Measurements from ENCODE around the gene D2HGDH.
"Not testable (repeated sequence)": the region's sequence is repeated elsewhere in the genome, so short reads cannot be mapped to it uniquely, and the experiment has no call there.

D2HGDH gene

DNA sequence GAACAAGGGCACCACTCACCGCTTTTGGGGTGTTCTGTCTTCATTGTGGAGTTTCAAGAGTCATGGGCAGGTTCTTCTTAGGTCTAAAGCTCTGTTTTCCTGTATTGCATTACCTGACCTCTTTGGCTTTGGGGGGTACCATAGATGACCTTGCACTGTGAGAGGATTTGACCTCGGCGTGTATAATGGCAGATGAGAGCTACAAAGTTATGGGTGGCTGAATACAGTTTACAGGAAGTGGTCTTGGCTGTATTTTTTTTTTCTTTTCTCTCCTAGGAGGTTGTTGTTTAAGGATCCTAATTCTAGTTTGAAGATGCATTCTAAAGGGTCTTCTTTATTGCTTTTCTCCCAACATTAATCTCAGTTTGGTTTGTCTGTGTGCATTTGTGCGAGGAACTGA lies 53.7 kb downstream of the D2HGDH start:
- Histone ChIP-seq H2BK120ac (ENCODE audit: low read depth, low read length) (no peak overlapping the region), H3K14ac (ENCODE audit: low read length in 2 of 2) (no peak overlapping the region), H2AFZ (ENCODE audit: low read depth, low read length) (no peak overlapping the region), H3K27ac (ENCODE audit: low read length, poor library complexity, severe bottlenecking) (no peak overlapping the region), H3K18ac (ENCODE audit: low read depth in 1 of 2, low read length in 2 of 2) (no peak overlapping the region), H3K4me2 (ENCODE audit: low read length, poor library complexity, severe bottlenecking) (no peak overlapping the region), H2BK15ac (ENCODE audit: low read depth, poor library complexity, severe bottlenecking) (no peak overlapping the region), H3K23ac (ENCODE audit: low read length in 2 of 2) (no peak overlapping the region), H2BK5ac (ENCODE audit: low read depth, low read length, poor library complexity, severe bottlenecking) (no peak overlapping the region), H3K4me1 (ENCODE audit: control insufficient read depth, insufficient read depth, low read depth, low read length) (no peaks in the 10 kb centered on the region), H2AK5ac (ENCODE audit: low read length, severe bottlenecking) (no peak overlapping the region), H3K79me1 (replicated peaks; ENCODE audit: low read length, poor library complexity, severe bottlenecking) (no peaks in the 10 kb centered on the region), H3K9ac (ENCODE audit: low read length) (no peak overlapping the region), H2BK12ac (ENCODE audit: low read length in 2 of 2) (no peak overlapping the region), H3K27me3 (ENCODE audit: control insufficient read depth in 1 of 2, insufficient read depth in 1 of 2, low read length in 2 of 2) (peaks cover 0 to 12% of the 10 kb centered on the region in 2 experiments), H3K4me3 (ENCODE audit: insufficient read depth in 1 of 2, low read depth in 1 of 2, low read length in 2 of 2) (no peak overlapping the region), H4K8ac (ENCODE audit: low read length) (no peak overlapping the region), H3K4ac (ENCODE audit: low read depth in 1 of 2, low read length in 2 of 2) (no peak overlapping the region), H4K91ac (ENCODE audit: low read length) (no peak overlapping the region), H3K36me3 (ENCODE audit: control insufficient read depth in 1 of 2, insufficient read depth in 2 of 2, low read depth in 1 of 2, low read length in 2 of 2) (no peaks in the 10 kb centered on the region), H3K9me3 (ENCODE audit: control insufficient read depth, low read length) (no peaks in the 10 kb centered on the region)
- DNase-seq: no peak
- 84% methylated on average over 3 of the region's 4 CpGs for WGBS

DNA sequence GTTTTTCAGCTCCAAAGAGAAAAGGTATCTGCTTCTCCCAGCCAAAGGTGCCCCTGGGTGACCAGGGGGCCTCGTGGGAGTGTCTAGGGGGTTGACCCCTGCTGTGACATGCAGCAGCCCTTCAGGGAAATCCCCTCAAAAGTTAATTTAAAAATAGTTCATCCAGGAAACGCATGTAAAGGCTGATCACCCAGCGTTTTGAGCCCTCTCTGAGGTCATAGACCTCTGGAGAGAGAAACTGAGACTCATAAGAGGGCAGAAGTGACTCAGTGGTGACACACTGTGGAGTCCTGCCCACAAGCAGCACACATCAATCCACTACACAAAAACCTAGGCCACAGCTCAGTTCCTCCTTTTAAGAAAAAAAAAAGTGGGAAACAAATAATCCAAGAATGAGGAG lies 54.1 kb downstream of the D2HGDH start:
- Histone ChIP-seq H3K4me1 (ENCODE audit: control insufficient read depth, insufficient read depth, low read depth, low read length) (no peaks in the 10 kb centered on the region), H4K91ac (ENCODE audit: low read length) (no peak overlapping the region), H3K9me3 (ENCODE audit: control insufficient read depth, low read length) (no peaks in the 10 kb centered on the region), H3K14ac (ENCODE audit: low read length in 2 of 2) (no peak overlapping the region), H2BK12ac (ENCODE audit: low read length in 2 of 2) (no peak overlapping the region), H3K79me1 (replicated peaks; ENCODE audit: low read length, poor library complexity, severe bottlenecking) (no peaks in the 10 kb centered on the region), H2BK120ac (ENCODE audit: low read depth, low read length) (no peak overlapping the region), H3K4ac (ENCODE audit: low read depth in 1 of 2, low read length in 2 of 2) (no peak overlapping the region), H2BK15ac (ENCODE audit: low read depth, poor library complexity, severe bottlenecking) (no peak overlapping the region), H3K23ac (ENCODE audit: low read length in 2 of 2) (no peak overlapping the region), H3K27me3 (ENCODE audit: control insufficient read depth in 1 of 2, insufficient read depth in 1 of 2, low read length in 2 of 2) (peaks cover 0 to 14% of the 10 kb centered on the region in 2 experiments), H2BK5ac (ENCODE audit: low read depth, low read length, poor library complexity, severe bottlenecking) (no peak overlapping the region), H4K8ac (ENCODE audit: low read length) (no peak overlapping the region), H3K36me3 (ENCODE audit: control insufficient read depth in 1 of 2, insufficient read depth in 2 of 2, low read depth in 1 of 2, low read length in 2 of 2) (no peaks in the 10 kb centered on the region), H2AK5ac (ENCODE audit: low read length, severe bottlenecking) (no peak overlapping the region), H3K9ac (ENCODE audit: low read length) (no peak overlapping the region), H3K4me2 (ENCODE audit: low read length, poor library complexity, severe bottlenecking) (no peak overlapping the region), H3K18ac (ENCODE audit: low read depth in 1 of 2, low read length in 2 of 2) (no peak overlapping the region), H3K4me3 (ENCODE audit: insufficient read depth in 1 of 2, low read depth in 1 of 2, low read length in 2 of 2) (no peak overlapping the region), H3K27ac (ENCODE audit: low read length, poor library complexity, severe bottlenecking) (no peak overlapping the region), H2AFZ (ENCODE audit: low read depth, low read length) (no peak overlapping the region)
- no peak for DNase-seq
- 35% methylated on average over 2 of the region's 3 CpGs for WGBS

DNA sequence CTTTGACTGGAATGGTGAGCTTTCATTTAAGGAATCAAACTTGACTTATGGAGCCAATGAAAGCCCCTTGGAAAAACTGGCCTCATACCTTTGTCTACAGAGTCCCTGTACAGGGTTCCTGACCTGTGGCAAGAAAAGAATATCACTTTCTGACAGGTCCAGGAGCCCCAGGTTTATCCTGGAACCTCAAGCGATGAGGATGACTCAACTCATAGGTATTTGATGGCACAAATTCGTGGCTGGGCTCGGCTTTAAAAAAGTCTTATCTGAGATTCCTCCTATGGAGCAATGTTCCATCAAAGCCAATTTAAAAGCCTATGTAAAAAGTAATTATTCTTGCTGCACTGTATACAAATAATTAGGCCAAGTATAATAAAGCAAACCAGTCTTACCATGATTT lies 57.0 kb downstream of the D2HGDH start:
- not testable (repeated sequence) for H3K9ac ChIP-seq (ENCODE audit: low read length); H3K23ac ChIP-seq (ENCODE audit: low read length in 2 of 2); H4K91ac ChIP-seq (ENCODE audit: low read length); H3K4me2 ChIP-seq (ENCODE audit: low read length, poor library complexity, severe bottlenecking); H3K27ac ChIP-seq (ENCODE audit: low read length, poor library complexity, severe bottlenecking); H2AK5ac ChIP-seq (ENCODE audit: low read length, severe bottlenecking); H3K18ac ChIP-seq (ENCODE audit: low read depth in 1 of 2, low read length in 2 of 2); H4K8ac ChIP-seq (ENCODE audit: low read length); H3K79me1 ChIP-seq (replicated peaks; ENCODE audit: low read length, poor library complexity, severe bottlenecking); H3K36me3 ChIP-seq (ENCODE audit: control insufficient read depth in 1 of 2, insufficient read depth in 2 of 2, low read depth in 1 of 2, low read length in 2 of 2); H2BK120ac ChIP-seq (ENCODE audit: low read depth, low read length); H3K9me3 ChIP-seq (ENCODE audit: control insufficient read depth, low read length); H3K4me3 ChIP-seq (ENCODE audit: insufficient read depth in 1 of 2, low read depth in 1 of 2, low read length in 2 of 2); H2BK15ac ChIP-seq (ENCODE audit: low read depth, poor library complexity, severe bottlenecking); DNase-seq; H3K14ac ChIP-seq (ENCODE audit: low read length in 2 of 2); H2BK12ac ChIP-seq (ENCODE audit: low read length in 2 of 2); H2BK5ac ChIP-seq (ENCODE audit: low read depth, low read length, poor library complexity, severe bottlenecking); H3K4ac ChIP-seq (ENCODE audit: low read depth in 1 of 2, low read length in 2 of 2); H2AFZ ChIP-seq (ENCODE audit: low read depth, low read length); H3K4me1 ChIP-seq (ENCODE audit: control insufficient read depth, insufficient read depth, low read depth, low read length)
- peaks cover 9 to 33% of the 10 kb centered on the region in 2 experiments for H3K27me3 ChIP-seq (ENCODE audit: control insufficient read depth in 1 of 2, insufficient read depth in 1 of 2, low read length in 2 of 2)
- WGBS: 68% methylated on average over 2 of the region's 3 CpGs

DNA sequence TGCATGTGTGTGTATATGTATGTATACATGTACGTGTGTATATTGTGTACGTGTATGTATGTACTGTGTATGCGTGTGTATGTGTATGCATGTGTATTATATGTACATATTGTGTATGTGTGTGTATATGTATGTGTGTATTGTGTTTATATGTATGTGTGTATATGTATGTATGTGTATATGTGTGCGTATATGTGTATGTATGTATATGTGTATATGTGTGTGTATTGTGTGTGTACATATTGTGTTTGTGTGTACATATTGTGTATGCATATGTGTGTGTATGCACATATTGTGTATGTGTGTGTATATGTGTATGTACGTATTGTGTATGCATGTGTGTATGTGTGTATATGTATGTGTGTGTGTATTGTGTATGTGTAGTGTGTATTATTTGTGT lies 59.0 kb downstream of the D2HGDH start:
- 95% methylated on average over 5 of the region's 5 CpGs for WGBS
- Histone ChIP-seq H4K8ac (ENCODE audit: low read length) (no peak overlapping the region), H2BK120ac (ENCODE audit: low read depth, low read length) (no peak overlapping the region), H2BK15ac (ENCODE audit: low read depth, poor library complexity, severe bottlenecking) (no peak overlapping the region), H3K27me3 (ENCODE audit: control insufficient read depth in 1 of 2, insufficient read depth in 1 of 2, low read length in 2 of 2) (peaks cover 13 to 48% of the 10 kb centered on the region in 2 experiments), H2BK5ac (ENCODE audit: low read depth, low read length, poor library complexity, severe bottlenecking) (no peak overlapping the region), H3K9ac (ENCODE audit: low read length) (no peak overlapping the region), H4K91ac (ENCODE audit: low read length) (no peak overlapping the region), H3K18ac (ENCODE audit: low read depth in 1 of 2, low read length in 2 of 2) (no peak overlapping the region), H2AFZ (ENCODE audit: low read depth, low read length) (no peak overlapping the region), H3K4me2 (ENCODE audit: low read length, poor library complexity, severe bottlenecking) (no peak overlapping the region), H3K4me1 (ENCODE audit: control insufficient read depth, insufficient read depth, low read depth, low read length) (peaks cover 2% of the 10 kb centered on the region), H3K36me3 (ENCODE audit: control insufficient read depth in 1 of 2, insufficient read depth in 2 of 2, low read depth in 1 of 2, low read length in 2 of 2) (no peaks in the 10 kb centered on the region), H3K79me1 (replicated peaks; ENCODE audit: low read length, poor library complexity, severe bottlenecking) (no peaks in the 10 kb centered on the region), H2BK12ac (ENCODE audit: low read length in 2 of 2) (no peak overlapping the region), H2AK5ac (ENCODE audit: low read length, severe bottlenecking) (no peak overlapping the region), H3K4ac (ENCODE audit: low read depth in 1 of 2, low read length in 2 of 2) (no peak overlapping the region), H3K4me3 (ENCODE audit: insufficient read depth in 1 of 2, low read depth in 1 of 2, low read length in 2 of 2) (no peak overlapping the region), H3K23ac (ENCODE audit: low read length in 2 of 2) (no peak overlapping the region), H3K9me3 (ENCODE audit: control insufficient read depth, low read length) (no peaks in the 10 kb centered on the region), H3K14ac (ENCODE audit: low read length in 2 of 2) (no peak overlapping the region), H3K27ac (ENCODE audit: low read length, poor library complexity, severe bottlenecking) (no peak overlapping the region)
- DNase-seq: no peak
